ENCODE results near the gene PGRMC2. TPM values are rescaled to one million over a fixed set of nuclear protein-coding genes. Genes with fewer than 3 reads are reported as not detected.
A peak's percentile ranks its signal among the peaks of the same experiment; 100 is the strongest.

PGRMC2 gene
- total RNA-seq = 10 to 100 TPM; 79.8 to 90.1 TPM
- long read RNA-seq, transcript PGRMC2-208 (3 exons, 3,783 nt) = major isoform, 27 of 28 reads
- long read RNA-seq, partial matches to known transcripts = 0 of 28 reads
- long read RNA-seq, other reads (novel, unspliced or antisense) = 1 of 28 reads

GRCh38 chr4:128287141-128287870 lies at the start of gene PGRMC2:
PGRMC2 (minus strand) TSS chr4:128287813; CDS start chr4:128287790, 23 bp downstream.
- ATAC-seq = peak; percentile 1
- intact Hi-C loops (cut with DNase I, micrococcal nuclease) = loop anchor here in 1 of 2 donors (10.0 kb wide), 1 partner anchor 267 kb away; no protein-coding TSS in a partner anchor

GRCh38 chr4:128335541-128335940 lies 47.9 kb upstream of the PGRMC2 start:
- ATAC-seq (no peak), DNase-seq (no peak)
- intact Hi-C loops (cut with DNase I, micrococcal nuclease) = no loop called here

More at GRCh38 chr4:128287141-128287870, at the start of gene PGRMC2:
- peak; percentile 49 to 58 for DNase-seq

- DNase-seq (no peak), ATAC-seq (no peak)
- intact Hi-C loops (cut with DNase I, micrococcal nuclease) = no loop called here
Observed at GRCh38 chr4:128334256-128334655, 46.6 kb upstream of the PGRMC2 start.

- intact Hi-C loops (cut with DNase I, micrococcal nuclease) = no loop called here
- DNase-seq (no peak), ATAC-seq (no peak)
Observed at GRCh38 chr4:128333309-128334018, 45.9 kb upstream of the PGRMC2 start.

- intact Hi-C loops (cut with DNase I, micrococcal nuclease) = no loop called here
- DNase-seq (no peak), ATAC-seq (no peak)
Observed at GRCh38 chr4:128332081-128332480, 44.5 kb upstream of the PGRMC2 start.

GRCh38 chr4:128329638-128330037 lies 42.0 kb upstream of the PGRMC2 start:
- intact Hi-C loops (cut with DNase I, micrococcal nuclease) = no loop called here
- ATAC-seq = no peak
- no peak for DNase-seq

- ATAC-seq (no peak), DNase-seq (no peak)
- intact Hi-C loops (cut with DNase I, micrococcal nuclease) = no loop called here
Observed at GRCh38 chr4:128328106-128328505, 40.5 kb upstream of the PGRMC2 start.

- intact Hi-C loops (cut with DNase I, micrococcal nuclease) = no loop called here
- ATAC-seq (no peak), DNase-seq (no peak)
Observed at GRCh38 chr4:128323401-128323800, 35.8 kb upstream of the PGRMC2 start.

- intact Hi-C loops (cut with DNase I, micrococcal nuclease) = no loop called here
- no peak for DNase-seq
- no peak for ATAC-seq
Observed at GRCh38 chr4:128322986-128323385, 35.4 kb upstream of the PGRMC2 start.

GRCh38 chr4:128322311-128322710 lies 34.7 kb upstream of the PGRMC2 start:
- intact Hi-C loops (cut with DNase I, micrococcal nuclease) = no loop called here
- ATAC-seq = no peak
- DNase-seq = no peak

GRCh38 chr4:128320656-128321055 lies 33.0 kb upstream of the PGRMC2 start:
- ATAC-seq (no peak), DNase-seq (no peak)
- intact Hi-C loops (cut with DNase I, micrococcal nuclease) = no loop called here

- DNase-seq (no peak), ATAC-seq (no peak)
- intact Hi-C loops (cut with DNase I, micrococcal nuclease) = no loop called here
Observed at GRCh38 chr4:128315756-128316520, 28.3 kb upstream of the PGRMC2 start.

GRCh38 chr4:128311659-128312403 lies 24.2 kb upstream of the PGRMC2 start:
- intact Hi-C loops (cut with DNase I, micrococcal nuclease) = no loop called here
- ATAC-seq (peak; percentile 84), DNase-seq (peak in 1 of 2 donors; percentile 34)

- ATAC-seq (peak; percentile 66), DNase-seq (peak; percentile 45 to 59)
- intact Hi-C loops (cut with DNase I, micrococcal nuclease) = no loop called here
Observed at GRCh38 chr4:128310266-128310697, 22.7 kb upstream of the PGRMC2 start.

- DNase-seq = no peak
- intact Hi-C loops (cut with DNase I, micrococcal nuclease) = no loop called here
- no peak for ATAC-seq
Observed at GRCh38 chr4:128309585-128309984, 22.0 kb upstream of the PGRMC2 start.

GRCh38 chr4:128308986-128309385 lies 21.4 kb upstream of the PGRMC2 start:
- DNase-seq (no peak), ATAC-seq (no peak)
- intact Hi-C loops (cut with DNase I, micrococcal nuclease) = no loop called here

- intact Hi-C loops (cut with DNase I, micrococcal nuclease) = no loop called here
- no peak for DNase-seq
- no peak for ATAC-seq
Observed at GRCh38 chr4:128307123-128307571, 19.5 kb upstream of the PGRMC2 start.

GRCh38 chr4:128305942-128306341 lies 18.3 kb upstream of the PGRMC2 start:
- ATAC-seq (peak; percentile 35), DNase-seq (no peak)
- intact Hi-C loops (cut with DNase I, micrococcal nuclease) = no loop called here

GRCh38 chr4:128303986-128304385 lies 16.4 kb upstream of the PGRMC2 start:
- ATAC-seq = no peak
- intact Hi-C loops (cut with DNase I, micrococcal nuclease) = no loop called here
- DNase-seq = no peak

All from left colon (tissue), 2 donors.